Esophagus squamous epithelium (tissue), 5 donors: ENCODE data around the gene ANGPTL2. TPM values are rescaled to one million over a fixed set of nuclear protein-coding genes. Genes with fewer than 3 reads are reported as not detected.

Experiments used
- DNase-seq: peaks from one replicate; lab custom pipeline; 2025; lab: John Stamatoyannopoulos, UW
- H3K27ac ChIP-seq, 4 donors: fragments of 200-600 bp; sonication (generic); one replicate each; pipeline ENCODE4 v1.5.1; 2016 to 2019; ENCODE audit warnings: mild to moderate bottlenecking in 1 of 4
- H3K27me3 ChIP-seq, 4 donors: fragments of 200-600 bp; sonication (generic); 1 replicate in 3 of 4; 2 replicates in 1 of 4; pipeline versions ENCODE4 v1.5.1 to v1.6.0; 2017 to 2021; ENCODE audit warnings: antibody characterized with exemption in 1 of 4
- H3K36me3 ChIP-seq, 3 donors: fragments of 200-600 bp; sonication (generic); one replicate each; pipeline ENCODE4 v1.5.1; 2016 to 2019
- H3K4me1 ChIP-seq, 3 donors: fragments of 200-600 bp; sonication (generic); one replicate each; pipeline ENCODE4 v1.5.1; 2017 to 2019
- H3K4me3 ChIP-seq, 4 donors: fragments of 200-600 bp; sonication (generic); 1 replicate in 3 of 4; 2 replicates in 1 of 4; pipeline ENCODE4 v1.5.1; 2016 to 2019; ENCODE audit warnings: mild to moderate bottlenecking in 2 of 4, moderate library complexity in 1 of 4
- H3K9me3 ChIP-seq, 3 donors: fragments of 200-600 bp; sonication (generic); one replicate each; pipeline ENCODE4 v1.5.1; 2016 to 2019
- CTCF ChIP-seq, 6 experiments: fragments of 450-650 bp in 4 of 6; fragments of 200-600 bp in 2 of 6; sonication (generic) in 2 of 6; IDR thresholded peaks; one replicate each; pipeline ENCODE4 v1.5.1; 2016 to 2019; ENCODE audit warnings: antibody characterized with exemption in 6 of 6, mild to moderate bottlenecking in 4 of 6, moderate library complexity in 4 of 6
- POLR2A ChIP-seq, 4 donors: fragments of 450-650 bp; IDR thresholded peaks; one replicate each; pipeline ENCODE4 v1.6.1; 2017; ENCODE audit warnings: antibody characterized with exemption in 4 of 4, mild to moderate bottlenecking in 4 of 4, moderate library complexity in 3 of 4
- WGBS, 2 donors: methylation state at CpG; one replicate each; pipeline ENCODE4 v1.1.5; 2018; 5-methylcytosine and 5-hydroxymethylcytosine counted together
- intact Hi-C: fragments of 100-400 bp; cut with DNase I; formaldehyde crosslinking; loops from one replicate; pipeline ENCODE4 v1.15.0; 2022
- total RNA-seq, 4 donors: library from RNA; depleted of rRNA; stranded (reverse); fragments of >200 nt; gene quantifications; one replicate each; pipeline ENCODE4 v1.1.0, GENCODE V29; 2016
- donor health status: DM: yes; HTN: yes; CAD: no.

ANGPTL2 gene
- total RNA-seq, 4 donors from 2014 or later = 2.4 to 24.6 (median 7.6) TPM

DNA sequence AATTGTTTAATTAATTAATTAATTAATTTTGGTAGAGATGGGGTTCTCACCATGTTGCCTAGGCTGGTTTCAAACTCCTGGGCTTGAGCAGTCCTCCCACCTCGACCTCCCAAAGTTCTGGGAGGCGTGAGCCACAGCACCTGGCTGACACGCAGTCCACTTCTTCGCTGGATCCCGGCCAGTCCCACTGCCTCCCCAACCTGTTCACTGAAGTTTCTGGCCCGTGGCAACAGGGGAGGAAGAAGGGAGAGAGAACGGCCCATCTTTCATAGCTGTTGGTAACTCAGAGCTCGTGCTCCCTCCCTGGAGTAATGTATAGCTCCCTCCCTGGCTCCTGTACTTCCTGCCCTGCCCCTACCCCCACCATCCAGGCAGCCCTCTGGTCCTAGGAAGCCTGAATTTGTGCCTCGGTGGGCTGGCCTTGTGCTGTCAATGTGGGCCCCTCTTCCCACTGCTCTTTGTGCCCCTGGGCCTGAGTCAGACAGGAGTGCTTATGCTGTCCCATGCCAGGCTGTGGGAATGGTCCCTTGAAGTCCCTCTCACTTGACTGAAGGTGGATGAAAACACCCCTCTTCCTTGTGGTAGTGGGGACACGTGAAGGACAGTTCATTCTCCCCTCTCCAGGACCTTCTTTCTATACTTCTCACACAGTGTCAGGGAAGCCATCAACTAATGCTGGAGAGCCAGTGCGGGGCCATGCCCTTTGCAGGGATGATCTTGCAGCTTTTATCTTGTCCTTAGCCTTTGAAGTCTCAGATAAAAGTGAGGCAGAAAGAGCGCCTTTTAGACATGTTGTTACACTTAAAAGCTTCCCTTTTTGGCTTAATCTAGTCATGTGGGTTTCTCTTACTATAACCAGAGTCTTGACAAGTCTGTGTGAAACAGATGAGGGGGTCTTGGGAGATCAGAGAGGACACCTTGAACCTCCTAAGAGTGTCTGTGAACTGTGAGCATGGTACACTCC lies 38.1 kb downstream of the ANGPTL2 start:
- Histone ChIP-seq H3K27ac (no peak overlapping the region), H3K4me1 (peaks cover 0 to 7% (median 3%) of the 10 kb centered on the region in 3 donors), H3K9me3 (no peaks in the 10 kb centered on the region), H3K36me3 (peaks cover 0 to 24% (median 0%) of the 10 kb centered on the region in 3 donors), H3K27me3 (no peaks in the 10 kb centered on the region), H3K4me3 (no peak overlapping the region)
- no peak for DNase-seq
- 89 to 96% methylated on average over 11 to 12 of the region's 12 CpGs for WGBS, 2 donors
- TF ChIP-seq CTCF (IDR thresholded peaks at IDR 0.05) (no peak), POLR2A (IDR thresholded peaks at IDR 0.05) (no peak)
- intact Hi-C loops = no loop called here

DNA sequence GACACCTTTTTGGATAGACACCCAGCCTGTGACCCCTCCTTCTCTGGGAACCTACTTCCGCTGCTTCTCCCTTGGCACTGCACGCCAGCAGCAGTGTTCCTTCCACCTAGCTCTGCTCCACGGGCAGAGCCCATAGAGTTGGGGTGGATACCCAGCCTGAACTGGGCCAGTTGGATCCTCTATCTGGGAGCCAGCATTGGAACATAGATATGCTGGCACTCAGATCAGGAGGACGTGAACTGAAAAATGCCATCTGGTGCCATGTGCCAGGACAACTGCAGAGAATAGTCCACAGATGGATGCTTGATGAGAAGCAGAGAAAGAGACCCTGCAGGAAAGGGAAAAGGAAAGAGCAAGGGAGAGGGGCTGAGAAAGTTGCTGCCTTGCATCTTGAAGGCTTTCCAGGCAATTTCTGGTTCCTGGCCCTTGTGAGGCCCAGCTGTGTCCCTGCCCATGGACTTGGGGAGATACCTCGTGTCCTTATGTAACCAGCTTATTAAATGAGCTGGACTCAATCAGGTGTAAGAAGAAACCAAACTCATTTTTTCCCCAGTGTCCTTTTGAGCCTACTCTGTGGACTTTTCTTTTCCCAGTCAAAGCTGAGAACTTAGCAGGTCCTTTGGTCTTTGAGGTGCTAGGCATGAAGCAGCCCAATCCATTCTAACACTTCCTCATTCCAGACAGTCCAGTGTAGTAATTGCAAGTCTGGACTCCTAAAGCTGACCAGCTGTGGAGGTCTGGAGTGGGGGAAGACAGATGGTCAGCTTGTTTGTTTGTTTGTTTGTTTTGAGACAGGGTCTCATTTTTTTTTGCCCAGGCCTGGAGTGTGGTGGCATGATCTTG lies 39.1 kb downstream of the ANGPTL2 start:
- WGBS, 2 donors = 87 to 96% methylated on average over 3 to 4 of the region's 5 CpGs
- no peaks in the 10 kb centered on the region for H3K9me3 ChIP-seq
- peaks cover 0 to 15% (median 0%) of the 10 kb centered on the region in 3 donors for H3K36me3 ChIP-seq
- no peak overlapping the region for H3K4me3 ChIP-seq
- H3K27ac ChIP-seq = no peak overlapping the region
- TF ChIP-seq CTCF (IDR thresholded peaks at IDR 0.05) = no peak
- DNase-seq = no peak
- H3K4me1 ChIP-seq = peaks cover 0 to 3% (median 0%) of the 10 kb centered on the region in 3 donors
- H3K27me3 ChIP-seq = no peaks in the 10 kb centered on the region
- intact Hi-C loops = no loop called here

GRCh38 chr9:127081250-127082185 lies 40.9 kb downstream of the ANGPTL2 start:
- Histone ChIP-seq H3K27me3 (no peaks in the 10 kb centered on the region), H3K27ac (no peak overlapping the region), H3K4me1 (peaks cover 0 to 3% (median 1%) of the 10 kb centered on the region in 3 donors), H3K4me3 (no peak overlapping the region), H3K36me3 (no peaks in the 10 kb centered on the region), H3K9me3 (no peaks in the 10 kb centered on the region)
- intact Hi-C loops = no loop called here
- DNase-seq = no peak
- no peak for TF ChIP-seq POLR2A (IDR thresholded peaks at IDR 0.05)
- WGBS, 2 donors = 84 to 93% methylated on average over 4 to 5 of the region's 8 CpGs

GRCh38 chr9:127079446-127080140 lies 42.8 kb downstream of the ANGPTL2 start:
- DNase-seq = no peak
- H3K9me3 ChIP-seq = no peaks in the 10 kb centered on the region
- intact Hi-C loops = no loop called here
- peaks cover 0 to 21% (median 7%) of the 10 kb centered on the region in 3 donors for H3K4me1 ChIP-seq
- H3K27me3 ChIP-seq = no peaks in the 10 kb centered on the region
- no peak overlapping the region for H3K4me3 ChIP-seq
- no peaks in the 10 kb centered on the region for H3K36me3 ChIP-seq
- TF ChIP-seq CTCF (IDR thresholded peaks at IDR 0.05) (no peak), POLR2A (IDR thresholded peaks at IDR 0.05) (no peak)
- 81 to 98% methylated on average over 8 of the region's 8 CpGs for WGBS, 2 donors
- no peak overlapping the region for H3K27ac ChIP-seq
